NAMALWA (cell line): ENCODE measurements around the gene MUC5B.

Experiments
- DNase-seq: peaks from one replicate; pipeline ENCODE4 v3.0.0-alpha.2; 2015; ENCODE audit warnings: low spot score

Gene MUC5B

GRCh38 chr11:1301220-1302000 is 78.5 kb downstream of the MUC5B start:
- DNase-seq: no peak

GRCh38 chr11:1302041-1302460 is 79.2 kb downstream of the MUC5B start:
- DNase-seq: no peak

GRCh38 chr11:1302461-1303125 is 79.7 kb downstream of the MUC5B start:
- no peak for DNase-seq

- no peak for DNase-seq
These were observed 80.4 kb downstream of the MUC5B start for GRCh38 chr11:1303126-1303821.

GRCh38 chr11:1303973-1304372 is 81.1 kb downstream of the MUC5B start:
- DNase-seq: no peak

- no peak for DNase-seq
These were observed 81.5 kb downstream of the MUC5B start for GRCh38 chr11:1304380-1304779.

GRCh38 chr11:1305063-1305495 is 82.2 kb downstream of the MUC5B start:
- DNase-seq: no peak

- no peak for DNase-seq
These were observed 82.7 kb downstream of the MUC5B start for GRCh38 chr11:1305501-1306056.

GRCh38 chr11:1306186-1307162 is 83.6 kb downstream of the MUC5B start:
- no peak for DNase-seq

GRCh38 chr11:1307163-1307870 is 84.5 kb downstream of the MUC5B start:
- DNase-seq: no peak

- DNase-seq: no peak
These were observed 85.3 kb downstream of the MUC5B start for GRCh38 chr11:1307998-1308742.

- DNase-seq: no peak
These were observed 86.1 kb downstream of the MUC5B start for GRCh38 chr11:1308743-1309497.

GRCh38 chr11:1309498-1310317 is 86.8 kb downstream of the MUC5B start, which contains the start of gene TOLLIP:
Gene TOLLIP (minus strand): TSS chr11:1309632. CDS start chr11:1309498, 134 bp downstream.
- DNase-seq: peak; percentile 94

- peak; percentile 13 for DNase-seq
These were observed 87.4 kb downstream of the MUC5B start for GRCh38 chr11:1310318-1310687.

GRCh38 chr11:1310772-1311468 is 88.1 kb downstream of the MUC5B start:
- peak; percentile 83 for DNase-seq
